ENCODE data around the gene CYLD.

Gene CYLD

GRCh38 chr16:50771366-50771765 lies 29.5 kb downstream of the CYLD start:
- no peak overlapping the region for H3K27ac ChIP-seq
- H3K9me3 ChIP-seq (ENCODE audit: low read depth, low read length) = no peaks in the 10 kb centered on the region
- H3K36me3 ChIP-seq (ENCODE audit: insufficient read depth, low read length) = no peaks in the 10 kb centered on the region
- H3K9ac ChIP-seq (ENCODE audit: insufficient read length) = no peak overlapping the region
- no peak overlapping the region for H3K4me3 ChIP-seq
- no peak for TF ChIP-seq EZH2 (IDR thresholded peaks at IDR 0.05)
- TF ChIP-seq FOXP2 (optimal IDR thresholded peaks at IDR 0.05; ENCODE audit: control extremely low read depth, extremely low read length, insufficient read depth) = no peak
- no peak for TF ChIP-seq POLR2AphosphoS5 (IDR thresholded peaks at IDR 0.05; ENCODE audit: borderline replicate concordance, low read depth, low read length)
- DNase-seq (ENCODE audit: low read depth, low spot score) = no peak

- TF ChIP-seq FOXP2 (optimal IDR thresholded peaks at IDR 0.05; ENCODE audit: control extremely low read depth, extremely low read length, insufficient read depth) = no peak
- no peak for TF ChIP-seq EZH2 (IDR thresholded peaks at IDR 0.05)
- TF ChIP-seq POLR2AphosphoS5 (IDR thresholded peaks at IDR 0.05; ENCODE audit: borderline replicate concordance, low read depth, low read length) = no peak
- DNase-seq (ENCODE audit: low read depth, low spot score) = no peak
- H3K9ac ChIP-seq (ENCODE audit: insufficient read length) = no peak overlapping the region
- no peak overlapping the region for H3K27ac ChIP-seq
- H3K4me3 ChIP-seq = no peak overlapping the region
- no peaks in the 10 kb centered on the region for H3K9me3 ChIP-seq (ENCODE audit: low read depth, low read length)
- H3K36me3 ChIP-seq (ENCODE audit: insufficient read depth, low read length) = no peaks in the 10 kb centered on the region
Observed at GRCh38 chr16:50774405-50774804, 32.5 kb downstream of the CYLD start.

- DNase-seq (ENCODE audit: low read depth, low spot score) = no peak
- no peak for TF ChIP-seq FOXP2 (optimal IDR thresholded peaks at IDR 0.05; ENCODE audit: control extremely low read depth, extremely low read length, insufficient read depth)
- TF ChIP-seq EZH2 (IDR thresholded peaks at IDR 0.05) = no peak
- TF ChIP-seq POLR2AphosphoS5 (IDR thresholded peaks at IDR 0.05; ENCODE audit: borderline replicate concordance, low read depth, low read length) = no peak
Observed at GRCh38 chr16:50774960-50775359, 33.1 kb downstream of the CYLD start.

GRCh38 chr16:50776037-50776436 lies 34.2 kb downstream of the CYLD start:
- no peaks in the 10 kb centered on the region for H3K9me3 ChIP-seq (ENCODE audit: low read depth, low read length)
- DNase-seq (ENCODE audit: low read depth, low spot score) = no peak
- H3K4me3 ChIP-seq = no peak overlapping the region
- H3K27ac ChIP-seq = no peak overlapping the region
- H3K36me3 ChIP-seq (ENCODE audit: insufficient read depth, low read length) = no peaks in the 10 kb centered on the region
- TF ChIP-seq EZH2 (IDR thresholded peaks at IDR 0.05) (no peak), POLR2AphosphoS5 (IDR thresholded peaks at IDR 0.05; ENCODE audit: borderline replicate concordance, low read depth, low read length) (no peak), FOXP2 (optimal IDR thresholded peaks at IDR 0.05; ENCODE audit: control extremely low read depth, extremely low read length, insufficient read depth) (no peak)
- no peak overlapping the region for H3K9ac ChIP-seq (ENCODE audit: insufficient read length)

More at GRCh38 chr16:50774960-50775359, 33.1 kb downstream of the CYLD start:
- Histone ChIP-seq H3K4me3 (no peak overlapping the region), H3K36me3 (ENCODE audit: insufficient read depth, low read length) (no peaks in the 10 kb centered on the region), H3K9me3 (ENCODE audit: low read depth, low read length) (no peaks in the 10 kb centered on the region), H3K27ac (no peak overlapping the region), H3K9ac (ENCODE audit: insufficient read length) (no peak overlapping the region)

GRCh38 chr16:50778284-50779163 lies 36.6 kb downstream of the CYLD start:
- TF ChIP-seq EZH2 (IDR thresholded peaks at IDR 0.05) (no peak), POLR2AphosphoS5 (IDR thresholded peaks at IDR 0.05; ENCODE audit: borderline replicate concordance, low read depth, low read length) (no peak), FOXP2 (optimal IDR thresholded peaks at IDR 0.05; ENCODE audit: control extremely low read depth, extremely low read length, insufficient read depth) (no peak)
- DNase-seq (ENCODE audit: low read depth, low spot score) = no peak
- H3K36me3 ChIP-seq (ENCODE audit: insufficient read depth, low read length) = no peaks in the 10 kb centered on the region
- no peak overlapping the region for H3K4me3 ChIP-seq
- no peak overlapping the region for H3K9ac ChIP-seq (ENCODE audit: insufficient read length)
- H3K27ac ChIP-seq = no peak overlapping the region
- no peaks in the 10 kb centered on the region for H3K9me3 ChIP-seq (ENCODE audit: low read depth, low read length)

- Histone ChIP-seq H3K9me3 (ENCODE audit: low read depth, low read length) (no peaks in the 10 kb centered on the region), H3K36me3 (ENCODE audit: insufficient read depth, low read length) (no peaks in the 10 kb centered on the region), H3K4me3 (no peak overlapping the region), H3K9ac (ENCODE audit: insufficient read length) (no peak overlapping the region), H3K27ac (no peak overlapping the region)
- DNase-seq (ENCODE audit: low read depth, low spot score) = no peak
- TF ChIP-seq POLR2AphosphoS5 (IDR thresholded peaks at IDR 0.05; ENCODE audit: borderline replicate concordance, low read depth, low read length) = no peak
- TF ChIP-seq FOXP2 (optimal IDR thresholded peaks at IDR 0.05; ENCODE audit: control extremely low read depth, extremely low read length, insufficient read depth) = no peak
- no peak for TF ChIP-seq EZH2 (IDR thresholded peaks at IDR 0.05)
Observed at GRCh38 chr16:50781043-50781442, 39.2 kb downstream of the CYLD start.

- Histone ChIP-seq H3K4me3 (no peak overlapping the region), H3K9ac (ENCODE audit: insufficient read length) (no peak overlapping the region), H3K36me3 (ENCODE audit: insufficient read depth, low read length) (no peaks in the 10 kb centered on the region), H3K9me3 (ENCODE audit: low read depth, low read length) (no peaks in the 10 kb centered on the region), H3K27ac (no peak overlapping the region)
- DNase-seq (ENCODE audit: low read depth, low spot score) = no peak
- TF ChIP-seq FOXP2 (optimal IDR thresholded peaks at IDR 0.05; ENCODE audit: control extremely low read depth, extremely low read length, insufficient read depth) = no peak
- no peak for TF ChIP-seq POLR2AphosphoS5 (IDR thresholded peaks at IDR 0.05; ENCODE audit: borderline replicate concordance, low read depth, low read length)
- TF ChIP-seq EZH2 (IDR thresholded peaks at IDR 0.05) = no peak
Observed at GRCh38 chr16:50781518-50781917, 39.6 kb downstream of the CYLD start.

GRCh38 chr16:50789757-50790156 lies 47.9 kb downstream of the CYLD start:
- DNase-seq (ENCODE audit: low read depth, low spot score) = no peak
- no peak for TF ChIP-seq EZH2 (IDR thresholded peaks at IDR 0.05)
- no peak for TF ChIP-seq POLR2AphosphoS5 (IDR thresholded peaks at IDR 0.05; ENCODE audit: borderline replicate concordance, low read depth, low read length)
- no peak for TF ChIP-seq FOXP2 (optimal IDR thresholded peaks at IDR 0.05; ENCODE audit: control extremely low read depth, extremely low read length, insufficient read depth)
- Histone ChIP-seq H3K36me3 (ENCODE audit: insufficient read depth, low read length) (no peaks in the 10 kb centered on the region), H3K27ac (no peak overlapping the region), H3K9ac (ENCODE audit: insufficient read length) (no peak overlapping the region), H3K4me3 (no peak overlapping the region), H3K9me3 (ENCODE audit: low read depth, low read length) (no peaks in the 10 kb centered on the region)
